Sigmoid colon (tissue), 7 donors: ENCODE results near the gene CGB5. TPM values are rescaled to one million over a fixed set of nuclear protein-coding genes. Genes with fewer than 3 reads are reported as not detected.

ENCODE experiments used
- DNase-seq: peaks from one replicate; pipeline ENCODE4 v3.0.0-alpha.2; 2019
- H3K27ac ChIP-seq, 4 donors: fragments of 200-600 bp; sonication (generic); one replicate each; pipeline ENCODE4 v1.5.1; 2016 to 2019; ENCODE audit warnings: mild to moderate bottlenecking in 1 of 4
- H3K27me3 ChIP-seq, 3 donors: fragments of 200-600 bp; sonication (generic); one replicate each; pipeline ENCODE4 v1.5.1; 2019; ENCODE audit warnings: mild to moderate bottlenecking in 1 of 3
- H3K36me3 ChIP-seq, 4 donors: fragments of 200-600 bp; sonication (generic); one replicate each; pipeline ENCODE4 v1.5.1; 2016 to 2019
- H3K4me1 ChIP-seq, 4 donors: fragments of 200-600 bp; sonication (generic); one replicate each; pipeline ENCODE4 v1.5.1; 2017 to 2019
- H3K4me3 ChIP-seq, 4 donors: fragments of 200-600 bp; sonication (generic); one replicate each; pipeline ENCODE4 v1.5.1; 2017 to 2019; ENCODE audit warnings: mild to moderate bottlenecking in 2 of 4, moderate library complexity in 1 of 4
- H3K9me3 ChIP-seq, 4 donors: fragments of 200-600 bp in 3 of 4; sonication (generic) in 3 of 4; one replicate each; pipeline versions ENCODE4 v1.5.1 to v1.6.1; 2013 to 2019
- CTCF ChIP-seq, 4 experiments: fragments of 450-650 bp in 3 of 4; fragments of 200-600 bp in 1 of 4; IDR thresholded peaks; one replicate each; pipeline ENCODE4 v1.5.1; 2016 to 2019; ENCODE audit warnings: antibody characterized with exemption in 4 of 4, mild to moderate bottlenecking in 3 of 4, moderate library complexity in 2 of 4
- EP300 ChIP-seq, 4 donors: sonication (generic); formaldehyde crosslinking; IDR thresholded peaks; one replicate each; pipeline ENCODE4 v1.6.1; 2017; ENCODE audit warnings: antibody characterized with exemption in 4 of 4
- POLR2A ChIP-seq, 2 donors: fragments of 450-650 bp; IDR thresholded peaks; one replicate each; pipeline ENCODE4 v1.6.1; 2016; ENCODE audit warnings: antibody characterized with exemption in 2 of 2, mild to moderate bottlenecking in 2 of 2, moderate library complexity in 2 of 2
- POLR2AphosphoS5 ChIP-seq, 4 donors: sonication (generic); formaldehyde crosslinking; IDR thresholded peaks; one replicate each; pipeline ENCODE4 v1.6.1; 2017; ENCODE audit warnings: antibody characterized with exemption in 4 of 4
- WGBS, 2 donors: extraction: QIAGEN DNeasy Blood & Tissue Kit; methylation state at CpG; one replicate each; pipeline ENCODE4 v1.1.7; 2013; 5-methylcytosine and 5-hydroxymethylcytosine counted together
- intact Hi-C: fragments of 100-400 bp; cut with DNase I; formaldehyde crosslinking; loops from one replicate; pipeline ENCODE4 v1.15.1; 2023
- polyA plus RNA-seq, 3 donors: library from polyadenylated mRNA; stranded (reverse); fragments of 200-250 nt; gene quantifications; one replicate each; pipeline ENCODE4 v1.2.3, GENCODE V29; 2013
- total RNA-seq, 4 donors: library from RNA; depleted of rRNA; stranded (reverse); fragments of >200 nt; gene quantifications; one replicate each; pipeline ENCODE4 v1.1.0, GENCODE V29; 2016
- donor health status: healthy with polysubstance abuse.
- donor health status: Bipolar disorder and iron deficiency.
- donor health status: healthy.

CGB5 gene
- total and polyA plus RNA-seq, 7 donors = not detected

GRCh38 chr19:49065905-49066512, 22.4 kb downstream of the CGB5 start:
- no peak overlapping the region for H3K27ac ChIP-seq
- no peaks in the 10 kb centered on the region for H3K36me3 ChIP-seq
- H3K4me1 ChIP-seq = peaks cover 0 to 10% (median 6%) of the 10 kb centered on the region in 4 donors
- 41 to 47% methylated on average over 13 of the region's 13 CpGs for WGBS, 2 donors
- H3K27me3 ChIP-seq = peaks cover 7 to 97% (median 59%) of the 10 kb centered on the region in 3 donors
- no peak for DNase-seq
- intact Hi-C loops = no loop called here
- H3K4me3 ChIP-seq = no peak overlapping the region
- H3K9me3 ChIP-seq = no peaks in the 10 kb centered on the region
- no peak for TF ChIP-seq POLR2A (IDR thresholded peaks at IDR 0.05)
- TF ChIP-seq EP300 (IDR thresholded peaks at IDR 0.05) = no peak
- no peak for TF ChIP-seq POLR2AphosphoS5 (IDR thresholded peaks at IDR 0.05)
- no peak for TF ChIP-seq CTCF (IDR thresholded peaks at IDR 0.05)

GRCh38 chr19:49067554-49067953, 23.9 kb downstream of the CGB5 start:
- intact Hi-C loops = no loop called here
- H3K4me3 ChIP-seq = no peak overlapping the region
- no peak overlapping the region for H3K27ac ChIP-seq
- WGBS, 2 donors = 51 to 57% methylated on average over 3 of the region's 3 CpGs
- no peaks in the 10 kb centered on the region for H3K36me3 ChIP-seq
- peaks cover 0 to 18% (median 12%) of the 10 kb centered on the region in 4 donors for H3K4me1 ChIP-seq
- H3K9me3 ChIP-seq = no peaks in the 10 kb centered on the region
- no peak for DNase-seq
- H3K27me3 ChIP-seq = peaks cover 16 to 97% (median 72%) of the 10 kb centered on the region in 3 donors
- TF ChIP-seq POLR2A (IDR thresholded peaks at IDR 0.05) (no peak), EP300 (IDR thresholded peaks at IDR 0.05) (no peak), POLR2AphosphoS5 (IDR thresholded peaks at IDR 0.05) (no peak), CTCF (IDR thresholded peaks at IDR 0.05) (no peak)

GRCh38 chr19:49069026-49069425, 25.4 kb downstream of the CGB5 start:
- Histone ChIP-seq H3K36me3 (no peaks in the 10 kb centered on the region), H3K9me3 (no peaks in the 10 kb centered on the region), H3K27me3 (peaks cover 24 to 97% (median 73%) of the 10 kb centered on the region in 3 donors), H3K4me3 (no peak overlapping the region), H3K27ac (no peak overlapping the region), H3K4me1 (peaks cover 0 to 18% (median 12%) of the 10 kb centered on the region in 4 donors)
- DNase-seq = no peak
- TF ChIP-seq POLR2AphosphoS5 (IDR thresholded peaks at IDR 0.05) (no peak), CTCF (IDR thresholded peaks at IDR 0.05) (no peak), EP300 (IDR thresholded peaks at IDR 0.05) (no peak), POLR2A (IDR thresholded peaks at IDR 0.05) (no peak)
- WGBS, 2 donors = 92 to 93% methylated on average over 9 of the region's 9 CpGs
- intact Hi-C loops = no loop called here

- Histone ChIP-seq H3K4me3 (no peak overlapping the region), H3K27ac (no peak overlapping the region), H3K27me3 (peaks cover 17 to 90% (median 65%) of the 10 kb centered on the region in 3 donors), H3K4me1 (peaks cover 0 to 8% (median 6%) of the 10 kb centered on the region in 4 donors), H3K9me3 (no peaks in the 10 kb centered on the region), H3K36me3 (no peaks in the 10 kb centered on the region)
- intact Hi-C loops = no loop called here
- 95 to 96% methylated on average over 21 of the region's 21 CpGs for WGBS, 2 donors
- no peak for DNase-seq
- TF ChIP-seq CTCF (IDR thresholded peaks at IDR 0.05) (no peak), EP300 (IDR thresholded peaks at IDR 0.05) (no peak), POLR2AphosphoS5 (IDR thresholded peaks at IDR 0.05) (no peak), POLR2A (IDR thresholded peaks at IDR 0.05) (no peak)
Observed at GRCh38 chr19:49070416-49070815, 26.8 kb downstream of the CGB5 start.
